ENCODE measurements around the gene PRR33.

DNA sequence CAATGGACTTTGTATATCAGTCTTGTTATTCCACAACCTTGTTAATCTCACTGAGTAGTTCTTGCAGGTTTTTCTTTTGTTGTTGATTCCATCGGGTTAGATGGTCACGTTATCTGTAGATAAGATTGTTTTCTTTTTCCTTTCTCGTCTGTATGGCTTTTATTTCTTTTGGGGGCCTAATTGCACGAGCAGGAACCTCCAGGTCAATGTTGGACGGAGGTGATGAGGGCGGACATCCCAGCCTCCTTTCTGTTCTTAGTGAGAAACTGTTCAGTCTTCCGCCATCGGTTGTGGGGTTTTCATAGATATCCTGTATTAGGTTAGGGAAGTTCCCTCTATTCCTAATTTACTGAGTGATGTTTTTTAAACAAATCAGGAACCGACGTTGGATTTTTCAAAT is 4.8 kb upstream of the PRR33 start:
- TF ChIP-seq, protein P1, sequence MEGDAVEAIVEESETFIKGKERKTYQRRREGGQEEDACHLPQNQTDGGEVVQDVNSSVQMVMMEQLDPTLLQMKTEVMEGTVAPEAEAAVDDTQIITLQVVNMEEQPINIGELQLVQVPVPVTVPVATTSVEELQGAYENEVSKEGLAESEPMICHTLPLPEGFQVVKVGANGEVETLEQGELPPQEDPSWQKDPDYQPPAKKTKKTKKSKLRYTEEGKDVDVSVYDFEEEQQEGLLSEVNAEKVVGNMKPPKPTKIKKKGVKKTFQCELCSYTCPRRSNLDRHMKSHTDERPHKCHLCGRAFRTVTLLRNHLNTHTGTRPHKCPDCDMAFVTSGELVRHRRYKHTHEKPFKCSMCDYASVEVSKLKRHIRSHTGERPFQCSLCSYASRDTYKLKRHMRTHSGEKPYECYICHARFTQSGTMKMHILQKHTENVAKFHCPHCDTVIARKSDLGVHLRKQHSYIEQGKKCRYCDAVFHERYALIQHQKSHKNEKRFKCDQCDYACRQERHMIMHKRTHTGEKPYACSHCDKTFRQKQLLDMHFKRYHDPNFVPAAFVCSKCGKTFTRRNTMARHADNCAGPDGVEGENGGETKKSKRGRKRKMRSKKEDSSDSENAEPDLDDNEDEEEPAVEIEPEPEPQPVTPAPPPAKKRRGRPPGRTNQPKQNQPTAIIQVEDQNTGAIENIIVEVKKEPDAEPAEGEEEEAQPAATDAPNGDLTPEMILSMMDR (conservative IDR thresholded peaks at IDR 0.05): no peak
- no peak for TF ChIP-seq ZFX (IDR thresholded peaks at IDR 0.05)
